ENCODE results near the gene UBTD1. TPM values are rescaled to one million over a fixed set of nuclear protein-coding genes. Genes with fewer than 3 reads are reported as not detected.

The UBTD1 gene
- total and polyA plus RNA-seq, 4 donors: 26.3 to 70.4 (median 42.9) TPM

DNA sequence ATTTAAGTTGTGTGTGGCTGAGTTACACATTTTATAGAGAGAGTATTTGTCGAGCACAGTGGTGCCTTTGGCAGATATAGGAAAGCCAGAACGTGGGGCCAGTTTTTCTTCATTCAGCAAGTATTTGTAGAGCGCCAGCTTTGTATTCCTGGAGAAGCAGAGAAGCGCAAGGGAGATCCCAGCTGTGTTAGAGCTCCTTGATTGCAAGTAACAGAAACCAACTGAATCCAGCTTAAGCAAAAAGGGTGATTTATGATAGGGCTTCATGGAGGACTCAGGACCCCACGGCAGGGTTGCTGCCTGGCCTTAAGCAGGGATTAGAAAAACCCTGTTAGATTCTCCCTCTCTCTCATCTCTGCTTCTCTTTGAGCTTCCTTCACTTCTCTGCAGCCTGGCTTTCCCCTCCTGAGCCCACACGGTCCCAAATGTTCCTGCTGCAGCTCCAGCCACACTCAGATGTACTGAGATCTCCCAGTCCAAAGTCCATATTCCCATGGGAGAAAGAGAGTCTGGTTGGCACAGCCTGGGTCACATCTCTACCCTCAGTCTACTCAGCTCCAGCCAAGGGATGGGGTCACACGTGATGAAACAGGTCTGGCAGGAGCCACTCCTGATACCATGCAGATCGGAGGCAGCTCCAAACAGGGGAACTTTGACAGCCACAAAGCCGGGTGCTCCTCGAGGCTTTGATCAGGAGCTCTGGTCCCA lies 16.7 kb downstream of the UBTD1 start:
- no peak overlapping the region for H3K9ac ChIP-seq (ENCODE audit: insufficient read depth in 1 of 2, low read length in 2 of 2)
- H3K9me3 ChIP-seq (ENCODE audit: control insufficient read depth in 4 of 4, insufficient read depth in 3 of 4, low read length in 3 of 4): no peaks in the 10 kb centered on the region
- H3K4me1 ChIP-seq (ENCODE audit: control insufficient read depth in 5 of 5, insufficient read depth in 5 of 5, low read length in 5 of 5): peaks cover 9 to 28% (median 16%) of the 10 kb centered on the region in 5 donors
- H3K4me3 ChIP-seq: no peak overlapping the region
- no peak overlapping the region for H3K27ac ChIP-seq (ENCODE audit: low read depth in 1 of 2, low read length in 1 of 2)
- WGBS, 2 donors: 73 to 85% methylated on average over 10 of the region's 10 CpGs
- H3K36me3 ChIP-seq (ENCODE audit: control insufficient read depth in 4 of 4, insufficient read depth in 4 of 4, low read length in 4 of 4): no peaks in the 10 kb centered on the region
- DNase-seq: peak in 1 of 3 donors; percentile 55
- no peak for ATAC-seq (ENCODE audit: insufficient read depth, low FRiP score)
- TF ChIP-seq CTCF (IDR thresholded peaks at IDR 0.05; ENCODE audit: control extremely low read depth, extremely low read depth): no peak
- no peaks in the 10 kb centered on the region for H3K27me3 ChIP-seq (ENCODE audit: control insufficient read depth in 3 of 3, insufficient read depth in 3 of 3, low read length in 2 of 3)

GRCh38 chr10:97517096-97517750 lies 18.5 kb downstream of the UBTD1 start:
- TF ChIP-seq CTCF (IDR thresholded peaks at IDR 0.05; ENCODE audit: control extremely low read depth, extremely low read depth): no peak
- no peaks in the 10 kb centered on the region for H3K27me3 ChIP-seq (ENCODE audit: control insufficient read depth in 3 of 3, insufficient read depth in 3 of 3, low read length in 2 of 3)
- ATAC-seq (ENCODE audit: insufficient read depth, low FRiP score) (no peak), DNase-seq (no peak)
- H3K4me1 ChIP-seq (ENCODE audit: control insufficient read depth in 5 of 5, insufficient read depth in 5 of 5, low read length in 5 of 5): peaks cover 9 to 32% (median 16%) of the 10 kb centered on the region in 5 donors
- peak overlapping the region in 1 of 2 donors; percentile 1 for H3K9ac ChIP-seq (ENCODE audit: insufficient read depth in 1 of 2, low read length in 2 of 2)
- no peaks in the 10 kb centered on the region for H3K36me3 ChIP-seq (ENCODE audit: control insufficient read depth in 4 of 4, insufficient read depth in 4 of 4, low read length in 4 of 4)
- H3K27ac ChIP-seq (ENCODE audit: low read depth in 1 of 2, low read length in 1 of 2): peak overlapping the region in 1 of 2 donors; percentile 86
- 81 to 90% methylated on average over 15 of the region's 15 CpGs for WGBS, 2 donors
- no peak overlapping the region for H3K4me3 ChIP-seq
- no peaks in the 10 kb centered on the region for H3K9me3 ChIP-seq (ENCODE audit: control insufficient read depth in 4 of 4, insufficient read depth in 3 of 4, low read length in 3 of 4)

GRCh38 chr10:97517778-97518300 lies 19.1 kb downstream of the UBTD1 start:
- WGBS, 2 donors: 36 to 46% methylated on average over 6 of the region's 6 CpGs
- Histone ChIP-seq H3K27ac (ENCODE audit: low read depth in 1 of 2, low read length in 1 of 2) (peak overlapping the region in 1 of 2 donors; percentile 86), H3K4me1 (ENCODE audit: control insufficient read depth in 5 of 5, insufficient read depth in 5 of 5, low read length in 5 of 5) (peaks cover 9 to 31% (median 16%) of the 10 kb centered on the region in 5 donors), H3K27me3 (ENCODE audit: control insufficient read depth in 3 of 3, insufficient read depth in 3 of 3, low read length in 2 of 3) (no peaks in the 10 kb centered on the region), H3K36me3 (ENCODE audit: control insufficient read depth in 4 of 4, insufficient read depth in 4 of 4, low read length in 4 of 4) (no peaks in the 10 kb centered on the region), H3K9ac (ENCODE audit: insufficient read depth in 1 of 2, low read length in 2 of 2) (peak overlapping the region in 1 of 2 donors; percentile 1), H3K9me3 (ENCODE audit: control insufficient read depth in 4 of 4, insufficient read depth in 3 of 4, low read length in 3 of 4) (no peaks in the 10 kb centered on the region), H3K4me3 (no peak overlapping the region)
- TF ChIP-seq CTCF (IDR thresholded peaks at IDR 0.05; ENCODE audit: control extremely low read depth, extremely low read depth): no peak
- DNase-seq: peak in 1 of 3 donors; percentile 39
- no peak for ATAC-seq (ENCODE audit: insufficient read depth, low FRiP score)

Data from lung (tissue), 12 donors.